ELR (cell line): ENCODE measurements around the gene TPST1.
"Not testable (repeated sequence)": the region's sequence is repeated elsewhere in the genome, so short reads cannot be mapped to it uniquely, and the experiment has no call there.

Source experiments
- DNase-seq: peaks from one replicate; pipeline ENCODE4 v3.0.0-alpha.2; 2015; ENCODE audit warnings: low read depth

Gene TPST1

DNA sequence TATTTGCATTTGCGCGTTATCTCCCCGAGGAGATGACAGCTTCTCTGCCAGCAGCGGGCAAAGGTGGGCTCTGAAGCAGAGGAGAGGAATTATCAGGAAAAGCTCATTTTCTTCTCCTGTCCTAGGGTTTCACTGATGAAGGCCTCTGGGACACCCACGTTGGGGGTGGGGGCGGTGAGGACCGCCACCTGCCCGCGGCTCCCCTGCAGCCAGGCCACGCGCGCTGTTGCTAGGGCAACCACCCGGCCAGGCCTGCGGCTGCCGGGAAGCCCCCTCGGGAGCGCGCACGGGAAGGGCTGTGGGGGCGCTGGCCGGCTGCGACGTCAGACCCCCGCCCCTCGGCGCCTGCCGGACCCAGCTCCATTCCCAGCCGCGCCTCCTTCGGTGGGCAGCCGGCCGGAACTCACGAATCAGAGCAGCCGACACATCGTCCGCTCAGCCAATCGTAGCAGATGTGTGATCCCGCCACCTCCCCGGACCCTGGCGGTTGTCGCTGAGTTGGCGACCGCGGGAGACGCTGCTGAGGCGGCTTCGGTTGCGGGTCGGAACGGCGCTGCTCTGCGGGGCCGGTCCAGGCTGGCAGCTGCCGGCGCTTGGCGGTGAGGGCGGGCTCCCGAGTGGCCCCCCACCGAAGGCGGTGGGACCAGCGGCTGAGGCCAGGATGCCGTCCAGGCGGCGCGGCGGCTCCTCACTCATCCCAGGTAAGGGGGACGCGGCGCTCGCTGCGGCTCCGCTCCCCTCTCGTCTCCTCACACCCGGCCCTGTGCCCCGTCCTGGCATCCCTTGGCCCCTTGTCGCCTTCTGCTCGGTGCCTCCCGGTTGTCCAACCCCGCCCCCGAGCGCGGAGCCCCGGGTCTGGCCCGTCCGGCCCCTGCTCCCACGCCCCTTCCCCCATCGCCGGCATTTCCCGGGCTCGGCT, at the start of gene TPST1:
TPST1 (plus strand) TSS at position 513 of the 919 bp plus-strand sequence. CDS start 35,092 bp downstream, outside the sequence.
- DNase-seq: peak; percentile 85

DNA sequence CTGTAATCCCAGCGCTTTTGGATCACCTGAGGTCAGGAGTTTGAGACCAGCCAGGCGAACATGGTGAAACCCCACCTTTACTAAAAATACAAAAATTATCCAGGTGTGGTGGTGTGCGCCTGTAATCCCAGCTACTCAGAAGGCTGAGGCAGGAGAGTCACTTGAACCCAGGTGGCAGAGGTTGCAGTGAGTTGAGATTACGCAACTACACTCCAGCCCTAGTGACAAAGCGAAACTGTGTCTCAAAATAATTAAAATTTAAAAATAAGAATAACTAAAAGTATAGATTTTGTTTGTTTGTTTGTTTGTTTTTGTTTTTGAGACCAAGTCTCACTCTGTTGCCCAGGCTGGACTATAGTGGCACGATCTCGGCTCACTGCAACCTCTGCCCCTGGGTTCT, 49.1 kb upstream of the TPST1 start:
- DNase-seq: not testable (repeated sequence)

DNA sequence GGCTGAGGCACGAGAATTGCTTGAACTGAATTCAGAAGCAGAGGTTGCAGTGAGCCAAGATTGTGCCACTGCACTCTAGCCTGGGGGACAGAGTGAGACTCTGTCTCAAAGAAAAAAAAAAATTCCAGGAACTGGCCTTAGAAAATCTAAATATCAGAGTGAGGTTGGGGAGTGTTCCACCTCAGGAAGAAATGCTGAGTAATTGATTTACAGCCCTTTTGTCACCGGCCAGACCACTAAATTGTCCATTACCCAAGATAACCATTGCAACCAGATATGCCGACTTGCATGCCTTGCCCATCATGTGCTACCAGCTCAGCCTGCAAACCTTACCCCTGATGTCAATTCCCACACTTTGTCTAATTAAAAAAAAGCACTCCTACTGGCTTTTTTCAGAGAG, 48.1 kb upstream of the TPST1 start:
- no peak for DNase-seq

DNA sequence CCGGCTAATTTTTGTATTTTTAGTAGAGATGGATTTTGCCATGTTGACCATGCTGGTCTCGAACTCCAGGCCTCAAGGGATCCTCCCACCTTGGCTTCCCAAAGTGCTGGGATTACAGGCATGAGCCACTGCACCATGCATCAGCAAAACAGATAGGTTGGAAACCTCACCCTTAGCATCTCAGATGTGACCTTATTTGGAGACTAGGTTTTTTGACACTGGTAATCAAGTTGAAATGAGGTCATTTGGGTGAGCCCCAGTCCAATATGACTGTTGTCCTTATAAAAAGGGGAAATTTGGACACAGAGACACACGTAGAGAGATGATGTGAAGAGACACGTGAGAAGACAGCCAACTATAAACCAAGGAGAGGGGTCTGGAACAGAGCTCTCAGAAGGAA, 42.5 kb upstream of the TPST1 start:
- DNase-seq: no peak

DNA sequence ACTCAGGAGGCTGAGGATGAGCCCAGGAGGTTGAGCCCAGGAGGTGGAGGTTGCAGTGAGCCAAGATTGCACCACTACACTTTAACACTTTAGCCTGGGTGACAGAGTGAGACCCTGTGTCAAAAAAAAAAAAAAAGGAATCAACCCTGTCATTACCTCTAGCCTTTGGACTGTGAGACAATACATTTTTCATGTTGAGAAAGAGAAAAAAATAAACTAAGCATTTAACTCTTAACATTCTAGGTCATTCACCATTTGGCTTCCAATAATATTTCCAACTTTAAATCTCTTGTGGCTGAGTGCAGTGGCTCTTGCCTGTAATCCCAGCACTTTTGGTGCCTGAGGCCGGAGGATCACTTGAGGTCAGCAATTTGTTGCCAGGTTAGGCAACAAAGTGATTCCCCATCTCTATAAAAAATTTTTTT, 41.9 kb upstream of the TPST1 start:
- no peak for DNase-seq

DNA sequence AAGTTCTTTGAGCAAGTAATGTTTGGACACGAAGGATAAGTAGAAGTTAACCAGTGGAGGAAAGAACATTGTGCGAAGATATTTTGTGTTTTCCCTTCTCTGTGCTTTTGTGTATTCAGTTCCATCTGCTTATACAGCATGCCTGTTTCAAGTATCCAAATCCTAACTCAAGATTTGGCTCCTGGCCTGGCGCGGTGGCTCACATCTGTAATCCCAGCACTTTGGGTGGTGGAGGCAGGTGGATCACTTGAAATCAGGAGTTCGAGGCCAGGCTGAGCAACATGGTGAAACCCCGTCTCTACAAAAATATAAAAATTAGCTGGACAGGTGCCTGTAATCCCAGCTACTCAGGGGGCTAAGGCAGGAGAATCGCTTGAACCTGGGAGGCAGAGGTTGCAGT, 40.8 kb upstream of the TPST1 start:
- no peak for DNase-seq

DNA sequence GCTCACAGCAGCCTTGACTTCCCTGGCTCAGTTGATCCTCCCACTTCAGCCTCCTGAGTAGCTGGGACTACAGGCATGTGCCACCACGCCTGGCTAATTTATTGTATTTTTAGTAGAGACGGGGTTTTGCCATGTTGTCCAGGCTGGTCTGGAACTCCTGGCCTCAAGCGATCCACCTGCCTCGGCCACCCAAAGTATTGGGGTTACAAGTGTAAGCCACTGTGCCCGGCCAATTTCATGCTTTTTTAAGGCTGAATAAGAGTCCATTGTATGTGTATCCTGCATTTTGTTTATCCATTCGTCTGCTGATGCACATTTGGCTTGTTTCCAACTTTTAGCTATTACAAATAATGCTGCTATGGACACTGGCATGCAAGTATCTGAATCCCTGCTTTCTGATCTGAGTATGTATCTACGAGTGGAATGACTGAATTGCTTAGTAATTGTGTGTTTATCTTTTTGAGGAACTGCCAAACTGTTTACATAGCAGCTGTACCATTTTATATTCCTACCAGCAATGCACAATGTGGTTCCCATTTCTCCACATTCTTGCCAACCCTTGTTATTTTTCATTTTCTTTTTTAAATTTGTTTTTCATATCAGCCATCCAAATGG, 37.3 kb upstream of the TPST1 start:
- DNase-seq: peak; percentile 92

DNA sequence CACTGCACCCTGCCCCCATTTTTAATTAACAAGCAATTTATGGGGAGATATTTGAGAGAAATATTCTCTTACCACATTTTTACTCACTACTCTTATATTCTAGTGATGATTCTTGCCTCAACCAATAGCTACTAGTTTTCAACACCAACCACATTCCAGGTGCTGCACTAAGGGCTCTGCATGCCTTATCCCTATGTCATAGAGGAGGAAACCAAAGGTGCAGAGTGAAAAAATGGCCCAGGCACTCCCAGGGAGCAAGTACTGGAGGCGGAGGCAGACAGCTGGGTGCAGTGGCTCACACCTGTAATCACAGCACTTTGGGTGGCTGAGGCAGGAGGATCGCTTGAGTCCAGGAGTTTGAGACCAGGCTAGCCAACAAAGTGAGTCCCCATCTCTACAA, 35.5 kb upstream of the TPST1 start:
- no peak for DNase-seq

DNA sequence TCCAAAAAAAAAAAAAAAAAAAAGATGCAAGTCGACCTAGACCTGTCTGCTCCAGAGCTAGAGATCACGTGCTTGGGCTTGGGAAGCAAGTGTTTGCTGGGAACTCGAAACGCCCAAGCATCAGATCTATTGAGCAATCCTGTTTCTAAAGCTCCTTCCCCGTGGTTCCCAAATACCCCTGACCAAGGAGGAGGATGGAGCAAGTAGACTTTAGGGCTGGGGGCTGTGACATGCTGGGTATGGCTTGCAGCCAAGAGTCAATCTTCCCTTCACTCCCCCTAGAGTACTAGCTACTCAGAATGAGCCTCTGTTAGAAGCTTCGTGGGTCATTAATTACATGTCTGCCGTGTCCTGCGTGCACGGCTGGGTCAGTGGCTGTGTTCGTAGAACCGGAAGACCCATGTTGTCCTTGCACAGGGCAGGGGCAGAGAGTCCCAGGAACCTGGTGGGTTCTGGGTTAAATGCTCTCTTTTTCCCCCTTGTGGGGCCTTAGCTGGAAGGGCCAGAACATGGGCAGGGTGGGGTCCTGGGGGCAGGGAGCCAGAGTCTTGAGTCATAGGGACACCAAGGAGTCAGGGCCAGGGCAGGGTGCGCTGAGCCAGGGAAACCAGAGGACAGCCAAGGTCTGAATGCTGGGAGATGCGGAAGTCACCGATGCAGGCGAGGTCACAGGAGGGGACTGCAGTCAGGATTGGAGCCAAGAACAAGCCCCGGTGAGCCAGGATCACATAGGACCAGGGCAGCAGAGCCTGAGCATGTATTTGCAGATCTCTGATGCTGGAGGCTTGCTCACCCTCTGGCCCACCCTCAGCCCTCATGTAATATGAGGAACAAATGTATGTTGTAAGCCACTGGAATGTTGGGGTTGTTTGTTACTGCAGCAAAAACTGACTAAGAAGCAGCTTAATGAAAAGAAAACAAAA, 34.6 kb upstream of the TPST1 start:
- DNase-seq: peak; percentile 38

DNA sequence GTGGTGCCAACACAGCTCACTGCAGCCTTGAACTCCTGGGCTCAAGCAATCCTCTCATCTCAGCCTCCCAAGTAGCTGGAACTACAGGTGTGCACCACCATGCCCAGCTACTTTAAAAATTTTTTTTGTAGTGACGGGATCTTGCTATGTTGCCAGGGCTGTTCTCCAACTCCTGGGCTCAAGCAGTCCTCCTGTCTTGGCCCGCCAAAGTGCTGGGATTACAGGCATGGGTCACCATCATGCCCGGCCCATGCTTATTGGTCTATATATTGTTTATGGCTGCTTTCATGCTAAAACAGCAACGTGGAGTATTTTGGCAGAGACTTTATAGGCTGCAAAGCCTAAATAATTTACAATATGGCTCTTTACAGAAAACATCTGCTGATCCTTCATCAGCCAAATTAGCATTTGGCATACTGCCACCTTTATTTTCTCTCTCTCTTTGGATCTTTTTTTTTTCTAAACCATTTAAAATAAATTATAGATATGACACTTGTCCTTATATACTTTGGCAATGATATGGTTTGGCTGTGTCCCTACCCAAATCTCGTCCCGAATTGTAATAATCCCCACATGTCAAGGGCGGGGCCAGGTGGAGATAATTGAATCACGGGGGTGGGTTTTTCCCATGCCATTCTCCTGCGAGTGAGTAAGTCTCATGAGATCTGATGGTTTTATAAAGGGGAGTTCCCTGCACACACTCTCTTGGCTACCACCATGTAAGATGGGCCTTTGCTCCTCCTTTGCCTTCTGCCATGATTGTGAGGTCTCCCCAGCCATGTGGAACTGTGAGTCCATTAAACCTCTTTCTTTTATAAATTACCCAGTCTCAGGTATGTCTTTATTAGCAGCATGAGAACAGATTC, 32.4 kb upstream of the TPST1 start:
- not testable (repeated sequence) for DNase-seq

DNA sequence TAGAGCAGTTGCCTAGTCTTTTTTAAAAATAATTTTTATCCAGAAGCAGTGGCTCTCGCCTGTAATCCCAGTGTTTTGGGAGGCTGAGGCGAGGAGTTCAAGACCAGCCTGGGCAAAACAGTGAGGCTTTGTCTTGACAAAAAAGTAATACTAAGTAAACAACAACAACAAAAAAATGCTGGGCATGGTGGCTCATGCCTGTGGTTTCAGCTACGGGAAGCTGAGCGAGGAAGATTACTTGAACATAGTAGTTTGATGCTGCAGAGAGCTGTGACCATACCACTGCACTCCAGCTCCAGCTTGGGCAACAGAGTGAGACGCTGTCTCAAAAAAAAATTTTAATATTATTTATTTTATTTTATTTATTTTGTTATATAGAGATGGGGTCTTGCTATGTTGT, 31.3 kb upstream of the TPST1 start:
- no peak for DNase-seq

DNA sequence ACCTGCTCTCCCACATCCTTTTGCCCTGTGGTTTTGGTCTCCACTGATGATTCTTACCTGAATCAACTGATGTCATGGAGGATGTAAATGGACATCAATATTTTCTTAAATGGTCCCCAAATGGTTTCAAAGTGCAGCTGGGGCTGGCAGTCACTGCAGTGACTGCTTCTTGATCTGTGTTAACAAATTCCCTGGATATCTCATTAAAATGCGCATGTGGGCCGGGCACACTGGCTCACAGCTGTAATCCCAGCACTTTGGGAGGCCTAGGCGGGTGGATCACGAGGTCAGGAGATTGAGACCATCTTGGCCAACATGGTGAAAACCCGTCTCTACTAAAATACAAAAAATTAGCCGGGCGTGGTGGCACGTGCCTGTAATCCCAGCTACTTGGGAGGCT, 30.1 kb upstream of the TPST1 start:
- not testable (repeated sequence) for DNase-seq

DNA sequence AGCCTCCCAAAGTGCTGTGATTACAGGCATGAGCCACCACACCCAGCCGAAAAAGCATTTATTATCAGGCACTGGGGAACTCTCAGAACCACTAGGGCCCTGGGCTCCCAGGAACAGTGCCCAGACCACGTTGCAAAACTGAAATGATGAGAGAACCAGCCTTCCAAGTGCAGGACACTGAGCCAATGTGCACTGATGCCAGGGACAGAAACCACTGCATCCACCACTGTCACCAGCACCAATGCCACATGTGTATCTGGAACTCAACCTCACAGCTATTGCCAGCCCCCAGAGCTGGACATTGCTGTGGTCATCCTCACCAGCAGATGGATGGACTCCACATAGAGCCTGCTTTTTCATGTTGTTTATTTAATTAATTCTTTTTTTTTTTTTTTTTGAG, 28.2 kb upstream of the TPST1 start:
- DNase-seq: no peak

DNA sequence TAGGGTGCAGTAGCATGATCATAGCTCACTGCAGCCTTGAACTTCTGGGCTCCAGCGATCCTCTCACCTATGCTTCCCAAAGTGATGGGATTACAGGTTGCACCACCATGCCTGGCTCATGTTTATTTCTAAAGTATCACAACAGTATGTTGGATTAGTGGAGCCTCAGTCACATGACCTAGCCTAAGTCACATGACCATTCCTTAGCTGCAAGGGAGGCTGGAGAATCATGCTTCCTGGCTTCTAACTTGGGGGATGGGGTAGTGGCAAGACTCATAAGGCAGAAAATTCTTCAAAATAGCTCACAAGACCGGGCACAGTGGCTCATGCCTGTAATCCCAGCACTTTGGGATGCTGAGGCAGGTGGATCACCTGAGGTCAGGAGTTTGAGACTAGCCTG, 26.9 kb upstream of the TPST1 start:
- DNase-seq: no peak

DNA sequence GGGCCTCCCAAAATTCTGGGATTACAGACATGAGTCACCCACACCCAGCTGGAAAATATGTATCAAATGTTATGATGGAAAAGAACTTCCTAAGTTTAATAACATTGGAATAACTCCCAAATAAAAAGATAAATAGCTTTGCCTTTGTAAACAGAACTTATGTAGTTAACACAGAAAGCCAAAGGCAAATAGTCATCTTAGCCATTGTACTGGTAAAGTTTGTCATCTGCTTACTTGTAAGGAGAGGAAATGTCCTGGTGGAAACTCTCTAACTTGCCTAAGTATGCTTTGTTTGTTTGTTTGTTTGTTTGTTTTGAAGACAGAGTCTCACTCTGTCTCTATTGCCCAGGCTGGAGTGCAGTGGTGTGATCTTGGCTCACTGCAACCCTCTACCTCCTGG, 23.8 kb upstream of the TPST1 start:
- DNase-seq: no peak

DNA sequence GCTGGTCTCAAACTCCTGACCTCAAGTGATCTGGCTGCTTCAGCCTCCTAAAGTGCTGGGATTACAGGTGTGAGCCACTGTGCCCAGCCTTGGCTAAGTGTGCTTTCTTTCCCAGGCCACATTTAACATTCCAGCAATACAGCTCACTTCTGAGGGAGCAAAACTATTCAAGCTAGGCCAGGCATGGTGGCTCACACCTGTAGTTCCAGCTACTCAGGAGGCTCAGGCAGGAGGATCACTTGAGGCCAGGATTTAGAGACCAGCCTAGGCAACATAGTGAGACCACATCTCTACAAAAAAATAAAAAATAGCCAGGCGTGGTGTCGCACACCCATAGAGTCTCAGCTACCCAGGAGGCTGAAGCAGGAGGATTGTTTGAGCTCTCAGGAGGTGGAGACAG, 23.3 kb upstream of the TPST1 start:
- DNase-seq: no peak

DNA sequence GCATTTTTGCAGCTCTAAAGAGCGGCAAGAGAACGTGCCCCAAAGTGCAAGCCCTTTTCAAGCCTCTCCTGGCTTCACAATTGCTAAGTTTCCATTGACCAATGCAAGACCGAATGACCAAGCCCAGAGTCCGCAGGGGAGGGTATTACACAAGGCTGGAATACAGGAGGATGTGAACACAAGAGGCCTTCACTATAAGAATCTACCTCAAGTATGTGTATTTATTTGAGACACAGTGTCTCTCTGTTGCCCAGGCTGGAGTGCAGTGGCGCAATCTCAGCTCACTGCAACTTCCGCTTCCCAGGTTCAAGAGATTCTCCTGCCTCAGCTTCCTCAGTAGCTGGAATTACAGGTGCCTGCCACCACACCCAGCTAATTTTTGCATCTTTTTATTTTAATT, 22.2 kb upstream of the TPST1 start:
- no peak for DNase-seq

DNA sequence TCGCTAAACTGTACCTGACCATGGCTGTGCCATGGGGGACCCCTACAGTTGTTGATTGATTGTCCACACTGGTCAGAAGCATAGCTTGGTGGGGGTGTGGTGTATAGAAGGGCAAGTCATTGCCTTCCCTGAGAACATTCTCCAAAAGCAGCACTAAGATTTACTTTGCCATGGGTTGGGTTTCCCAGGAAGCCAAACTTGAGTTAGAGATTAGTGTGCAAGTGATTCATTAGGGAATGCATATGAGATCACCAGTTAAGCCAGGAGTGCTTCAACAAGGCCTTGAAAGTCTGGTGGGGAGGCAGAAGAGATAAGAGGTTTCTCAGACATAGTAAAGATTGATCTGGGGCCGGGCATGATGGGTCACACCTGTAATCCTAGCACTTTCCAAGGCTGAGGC, 21.4 kb upstream of the TPST1 start:
- peak; percentile 79 for DNase-seq

DNA sequence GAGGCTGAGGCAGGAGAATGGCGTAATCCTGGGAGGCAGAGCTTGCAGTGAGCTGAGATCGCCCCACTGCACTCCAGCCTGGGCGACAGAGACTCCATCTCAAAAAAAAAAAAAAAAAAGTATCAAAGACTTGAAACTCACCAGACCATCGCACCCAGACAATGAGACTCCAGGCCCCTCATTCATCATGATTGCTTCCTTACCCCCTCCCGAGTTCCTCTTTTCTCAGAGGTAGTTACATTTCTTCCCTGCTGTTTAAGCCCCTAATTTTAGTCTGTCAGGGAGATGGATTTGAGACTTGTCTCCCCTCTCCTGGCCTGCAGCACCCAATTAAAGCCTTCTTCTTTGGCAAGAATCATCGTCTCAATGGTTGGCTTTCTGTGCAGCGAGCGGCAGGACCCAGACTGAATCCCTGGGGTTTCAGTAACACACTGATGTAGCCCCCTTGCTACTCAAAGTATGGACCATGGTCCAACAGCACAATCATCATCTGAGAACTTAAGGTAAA, 19.4 kb upstream of the TPST1 start:
- DNase-seq: no peak

DNA sequence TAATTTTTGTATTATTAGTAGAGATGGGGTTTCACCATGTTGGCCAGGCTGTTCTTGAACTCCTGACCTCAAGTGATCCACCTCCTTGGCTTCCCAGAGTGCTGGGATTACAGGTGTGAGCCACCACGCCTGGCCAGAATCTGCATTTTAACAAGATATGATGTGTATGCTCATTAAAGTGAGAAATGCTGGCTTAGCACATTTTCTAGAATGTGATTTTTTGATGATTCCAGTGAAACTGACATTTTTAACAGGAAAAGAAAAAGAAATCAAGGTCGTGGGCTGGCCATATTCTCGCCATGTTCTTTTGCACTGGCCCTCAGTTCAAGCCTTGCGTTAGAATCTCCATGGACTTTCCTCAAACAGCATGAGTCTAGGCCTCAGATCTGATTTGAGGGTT, 18.1 kb upstream of the TPST1 start:
- DNase-seq: no peak

DNA sequence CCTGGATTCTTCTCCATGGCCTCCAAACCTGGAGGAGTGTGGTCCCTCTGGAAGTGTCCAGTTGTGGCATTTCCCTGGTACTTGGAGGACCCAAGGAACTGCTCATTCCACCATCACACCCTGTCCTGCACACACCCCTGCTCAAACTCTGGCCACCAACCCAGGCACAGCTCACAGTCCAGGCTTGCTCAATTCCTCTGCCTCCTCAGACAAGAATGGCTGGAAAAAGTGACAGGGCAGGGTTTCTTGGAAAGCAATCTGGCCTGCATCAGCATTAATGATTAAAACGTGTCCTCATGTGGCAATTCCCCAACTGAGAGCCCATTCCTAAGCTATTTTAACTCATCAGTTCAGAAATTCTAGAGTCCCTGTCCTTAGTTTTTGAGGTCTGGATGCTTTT, 17.2 kb upstream of the TPST1 start:
- DNase-seq: no peak
